ENCODE results near the gene KLHL29. TPM values are rescaled to one million over a fixed set of nuclear protein-coding genes. Genes with fewer than 3 reads are reported as not detected.

KLHL29 gene
- total and polyA plus RNA-seq, 2 donors, result 1.4 to 2.9 TPM

DNA sequence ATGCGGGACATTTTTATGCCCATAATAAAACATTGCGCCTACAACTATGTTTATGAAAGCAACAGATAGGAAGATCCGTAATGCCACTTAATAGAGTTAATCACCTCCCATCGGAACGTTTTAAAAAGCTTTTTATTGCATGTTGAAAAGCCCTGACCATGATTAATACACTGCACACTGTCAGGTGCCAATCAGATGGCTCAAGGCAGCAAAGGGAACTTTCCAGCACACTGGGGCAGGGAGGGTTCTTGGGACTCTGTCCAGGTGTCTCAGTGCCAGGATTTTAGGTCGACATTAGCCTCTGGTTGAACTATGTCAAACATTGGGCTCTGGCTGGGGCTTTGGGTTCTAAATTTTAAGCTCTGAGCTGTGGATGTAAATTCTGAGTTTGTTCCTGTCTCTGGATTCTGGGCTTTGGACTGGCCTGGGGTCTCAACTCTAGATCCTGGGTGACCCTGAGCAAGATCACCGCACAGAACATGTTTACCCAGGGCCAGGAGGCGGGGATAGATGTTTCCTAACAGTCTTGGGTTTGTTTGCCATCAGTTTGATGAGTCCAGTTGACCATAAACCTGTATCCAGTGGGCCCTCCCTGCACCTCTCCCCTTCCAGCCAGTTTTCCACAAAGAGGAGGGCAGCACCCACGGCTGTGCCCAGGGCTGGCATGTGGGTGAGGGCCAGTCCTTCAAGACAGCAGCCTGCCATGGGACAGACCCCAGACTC is 279.2 kb downstream of the KLHL29 start:
- H3K27me3 ChIP-seq (ENCODE audit: control insufficient read depth in 2 of 2, insufficient read depth in 1 of 2, low read length in 1 of 2), result peaks cover 0 to 41% of the 10 kb centered on the region in 2 donors
- WGBS, result 86% methylated on average over 9 of the region's 9 CpGs
- no peaks in the 10 kb centered on the region for H3K36me3 ChIP-seq (ENCODE audit: control insufficient read depth in 2 of 2, insufficient read depth in 2 of 2, low read length in 1 of 2)
- no peak overlapping the region for H3K4me3 ChIP-seq (ENCODE audit: low read length in 2 of 2)
- H3K9me3 ChIP-seq (ENCODE audit: control insufficient read depth in 2 of 2, insufficient read depth in 1 of 2, low read length in 1 of 2), result no peaks in the 10 kb centered on the region
- H3K27ac ChIP-seq (ENCODE audit: low read depth in 1 of 2, low read length in 1 of 2), result no peak overlapping the region
- H3K4me1 ChIP-seq (ENCODE audit: control insufficient read depth in 2 of 2, insufficient read depth in 2 of 2, low read length in 2 of 2), result peaks cover 8 to 12% of the 10 kb centered on the region in 2 donors
- no peak for DNase-seq (ENCODE audit: low read depth in 6 of 9, low spot score in 9 of 9)

DNA sequence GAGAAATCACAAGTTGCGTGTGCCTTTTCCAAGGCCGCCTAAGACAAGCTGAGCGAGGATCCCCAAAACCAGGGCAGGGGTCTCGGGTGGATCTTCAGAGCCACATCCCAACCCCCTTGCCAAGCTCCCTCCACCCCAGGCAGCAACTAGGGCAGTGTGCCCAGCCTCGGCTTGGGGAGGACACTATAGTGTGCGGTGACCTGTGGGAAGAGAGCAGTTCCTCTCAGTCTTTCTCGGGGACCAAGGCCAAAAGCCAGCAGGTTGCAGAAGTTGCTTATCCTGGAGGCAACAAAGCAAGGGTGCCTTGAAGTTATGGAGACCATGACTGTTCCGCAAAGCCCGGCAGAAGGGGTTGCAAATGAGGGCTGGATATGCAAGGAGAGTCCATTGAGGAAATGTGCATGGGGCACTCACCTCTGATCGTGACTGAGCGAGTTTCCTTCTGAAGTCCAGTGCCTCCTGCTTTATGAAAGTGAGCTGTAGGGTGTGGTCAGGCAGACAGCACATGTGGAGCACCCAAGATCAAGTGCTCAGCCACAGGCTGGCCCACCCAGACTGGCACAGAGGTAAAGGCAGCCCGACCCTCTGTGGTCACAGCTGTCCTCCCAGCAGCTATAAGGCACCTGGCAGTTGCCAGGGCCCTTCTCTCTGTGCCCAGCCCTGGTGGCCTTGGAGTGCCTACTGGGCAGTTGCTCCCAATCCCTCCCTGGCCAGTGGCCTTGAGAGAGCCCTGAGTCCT is 281.4 kb downstream of the KLHL29 start:
- peaks cover 0 to 13% of the 10 kb centered on the region in 2 donors for H3K4me1 ChIP-seq (ENCODE audit: control insufficient read depth in 2 of 2, insufficient read depth in 2 of 2, low read length in 2 of 2)
- peaks cover 0 to 40% of the 10 kb centered on the region in 2 donors for H3K27me3 ChIP-seq (ENCODE audit: control insufficient read depth in 2 of 2, insufficient read depth in 1 of 2, low read length in 1 of 2)
- no peak for DNase-seq (ENCODE audit: low read depth in 6 of 9, low spot score in 9 of 9)
- WGBS, result 96% methylated on average over 12 of the region's 12 CpGs
- H3K36me3 ChIP-seq (ENCODE audit: control insufficient read depth in 2 of 2, insufficient read depth in 2 of 2, low read length in 1 of 2), result no peaks in the 10 kb centered on the region
- no peaks in the 10 kb centered on the region for H3K9me3 ChIP-seq (ENCODE audit: control insufficient read depth in 2 of 2, insufficient read depth in 1 of 2, low read length in 1 of 2)
- no peak overlapping the region for H3K27ac ChIP-seq (ENCODE audit: low read depth in 1 of 2, low read length in 1 of 2)
- H3K4me3 ChIP-seq (ENCODE audit: low read length in 2 of 2), result no peak overlapping the region

DNA sequence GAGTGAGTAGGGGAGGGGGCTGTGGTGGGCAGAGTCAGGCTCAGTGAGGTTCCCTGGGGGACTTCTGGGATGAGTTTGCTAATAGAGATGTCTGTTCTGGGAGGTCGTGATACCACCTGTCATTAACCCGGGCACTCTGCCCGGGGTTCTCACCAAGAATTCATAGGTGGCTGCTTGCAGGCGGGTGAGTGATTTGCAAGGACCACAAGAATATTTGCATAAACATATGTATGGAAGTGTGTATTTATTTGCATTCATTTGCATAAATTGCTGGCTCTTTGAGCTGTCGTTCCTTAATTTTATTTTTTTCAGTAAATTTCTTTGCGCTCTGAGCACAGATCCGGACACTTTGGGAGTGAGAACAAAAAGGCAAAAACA is 282.0 kb downstream of the KLHL29 start:
- Histone ChIP-seq H3K36me3 (ENCODE audit: control insufficient read depth in 2 of 2, insufficient read depth in 2 of 2, low read length in 1 of 2) (no peaks in the 10 kb centered on the region), H3K27ac (ENCODE audit: low read depth in 1 of 2, low read length in 1 of 2) (no peak overlapping the region), H3K4me1 (ENCODE audit: control insufficient read depth in 2 of 2, insufficient read depth in 2 of 2, low read length in 2 of 2) (peaks cover 0 to 10% of the 10 kb centered on the region in 2 donors), H3K4me3 (ENCODE audit: low read length in 2 of 2) (no peak overlapping the region), H3K27me3 (ENCODE audit: control insufficient read depth in 2 of 2, insufficient read depth in 1 of 2, low read length in 1 of 2) (peaks cover 0 to 34% of the 10 kb centered on the region in 2 donors), H3K9me3 (ENCODE audit: control insufficient read depth in 2 of 2, insufficient read depth in 1 of 2, low read length in 1 of 2) (no peaks in the 10 kb centered on the region)
- DNase-seq (ENCODE audit: low read depth in 6 of 9, low spot score in 9 of 9), result no peak
- 97% methylated on average over 7 of the region's 7 CpGs for WGBS

DNA sequence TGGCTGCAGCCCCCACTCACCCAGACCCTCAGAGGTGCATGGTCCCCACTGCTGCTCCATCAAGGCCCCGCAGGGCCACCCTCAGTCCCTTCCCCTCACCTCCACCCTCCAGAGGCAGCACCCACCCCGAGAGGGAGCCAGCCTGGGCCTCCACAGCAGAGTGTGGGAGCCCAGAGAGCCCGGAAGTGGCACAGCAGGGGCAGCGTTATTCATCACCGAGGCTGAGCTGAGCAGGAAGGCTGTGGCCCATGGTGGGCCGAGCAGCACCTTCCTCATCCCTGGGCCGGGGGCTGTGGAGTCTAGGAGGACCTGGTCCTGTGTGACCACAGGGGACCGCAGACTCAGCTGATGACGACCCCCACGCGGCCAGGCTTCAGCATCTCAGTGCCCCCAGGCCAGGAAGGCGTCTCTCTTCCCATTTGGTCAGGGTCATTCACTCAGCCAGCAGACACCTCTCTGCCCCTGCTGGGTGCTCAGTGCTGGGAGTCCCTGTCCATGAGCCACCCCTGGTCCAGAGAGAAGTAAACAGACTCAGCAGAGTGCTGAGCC is 283.9 kb downstream of the KLHL29 start:
- Histone ChIP-seq H3K27ac (ENCODE audit: low read depth in 1 of 2, low read length in 1 of 2) (no peak overlapping the region), H3K9me3 (ENCODE audit: control insufficient read depth in 2 of 2, insufficient read depth in 1 of 2, low read length in 1 of 2) (no peaks in the 10 kb centered on the region), H3K36me3 (ENCODE audit: control insufficient read depth in 2 of 2, insufficient read depth in 2 of 2, low read length in 1 of 2) (no peaks in the 10 kb centered on the region), H3K4me3 (ENCODE audit: low read length in 2 of 2) (no peak overlapping the region), H3K27me3 (ENCODE audit: control insufficient read depth in 2 of 2, insufficient read depth in 1 of 2, low read length in 1 of 2) (peaks cover 0 to 16% of the 10 kb centered on the region in 2 donors), H3K4me1 (ENCODE audit: control insufficient read depth in 2 of 2, insufficient read depth in 2 of 2, low read length in 2 of 2) (peaks cover 0 to 10% of the 10 kb centered on the region in 2 donors)
- WGBS, result 82% methylated on average over 12 of the region's 12 CpGs
- DNase-seq (ENCODE audit: low read depth in 6 of 9, low spot score in 9 of 9), result no peak

DNA sequence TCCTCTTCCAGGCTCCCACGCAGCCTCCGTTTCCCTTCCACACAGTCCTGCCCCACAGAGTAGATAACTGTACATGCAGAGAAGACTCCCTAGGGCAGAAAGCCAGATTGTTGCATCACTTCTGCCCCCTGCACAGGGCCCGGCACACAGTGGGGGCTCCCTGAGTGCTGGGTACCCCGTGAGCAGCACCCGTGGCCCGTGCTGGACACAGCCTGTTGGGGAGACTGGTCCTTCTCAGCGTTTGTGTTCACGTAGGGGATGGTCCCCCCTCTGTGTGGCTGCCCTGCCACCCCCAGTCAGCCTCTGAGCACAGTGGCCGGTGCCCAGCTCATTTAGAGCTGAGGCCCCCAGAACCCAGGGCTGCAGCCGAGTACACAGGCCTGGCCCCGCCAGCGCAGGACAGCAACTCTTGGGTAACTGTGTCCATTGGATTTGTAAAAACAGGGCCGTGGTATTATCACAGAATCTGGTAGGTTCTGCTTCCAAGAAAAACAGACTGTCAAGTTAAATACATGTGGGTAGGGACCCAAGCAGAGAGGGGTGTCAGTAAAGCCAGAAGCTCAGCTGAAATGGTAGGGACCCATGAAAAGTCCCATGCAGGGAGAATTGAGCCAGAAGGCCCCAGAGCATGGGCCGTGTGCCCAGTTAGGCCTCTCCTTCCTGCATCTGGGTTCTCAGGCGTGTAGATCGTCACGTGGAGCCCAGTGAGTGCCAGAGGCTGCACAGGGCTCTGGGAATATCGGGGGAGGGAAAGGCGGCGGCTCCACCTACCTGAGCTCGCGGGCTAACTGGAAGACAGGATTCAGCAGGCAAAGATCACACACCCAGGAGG is 284.6 kb downstream of the KLHL29 start:
- peaks cover 0 to 8% of the 10 kb centered on the region in 2 donors for H3K27me3 ChIP-seq (ENCODE audit: control insufficient read depth in 2 of 2, insufficient read depth in 1 of 2, low read length in 1 of 2)
- H3K9me3 ChIP-seq (ENCODE audit: control insufficient read depth in 2 of 2, insufficient read depth in 1 of 2, low read length in 1 of 2), result no peaks in the 10 kb centered on the region
- no peak overlapping the region for H3K27ac ChIP-seq (ENCODE audit: low read depth in 1 of 2, low read length in 1 of 2)
- WGBS, result 90% methylated on average over 22 of the region's 22 CpGs
- H3K4me3 ChIP-seq (ENCODE audit: low read length in 2 of 2), result no peak overlapping the region
- DNase-seq (ENCODE audit: low read depth in 6 of 9, low spot score in 9 of 9), result peak in 2 of 9 donors; percentile 14 to 25
- no peaks in the 10 kb centered on the region for H3K36me3 ChIP-seq (ENCODE audit: control insufficient read depth in 2 of 2, insufficient read depth in 2 of 2, low read length in 1 of 2)
- H3K4me1 ChIP-seq (ENCODE audit: control insufficient read depth in 2 of 2, insufficient read depth in 2 of 2, low read length in 2 of 2), result peaks cover 0 to 13% of the 10 kb centered on the region in 2 donors

DNA sequence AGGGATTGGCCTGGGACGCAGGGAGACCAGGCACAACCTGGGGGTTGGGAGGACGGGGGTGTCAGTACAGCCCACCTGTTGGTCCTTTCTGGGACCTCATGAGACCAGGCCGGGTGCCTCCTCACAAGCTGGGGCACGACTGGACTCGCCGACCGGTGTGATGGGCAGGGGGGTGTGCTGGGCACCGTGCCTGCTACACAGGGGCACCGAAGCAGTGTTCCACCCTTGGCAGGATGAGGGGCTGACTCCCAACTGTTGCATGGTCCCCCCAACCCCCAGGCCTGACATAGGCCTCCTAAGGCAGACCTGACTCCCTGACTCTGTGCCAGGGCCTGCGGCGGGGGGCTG is 285.2 kb downstream of the KLHL29 start:
- H3K4me1 ChIP-seq (ENCODE audit: control insufficient read depth in 2 of 2, insufficient read depth in 2 of 2, low read length in 2 of 2), result peaks cover 0 to 13% of the 10 kb centered on the region in 2 donors
- no peak for DNase-seq (ENCODE audit: low read depth in 6 of 9, low spot score in 9 of 9)
- peak overlapping the region in 1 of 2 donors; percentile 68 for H3K27ac ChIP-seq (ENCODE audit: low read depth in 1 of 2, low read length in 1 of 2)
- 92% methylated on average over 11 of the region's 11 CpGs for WGBS
- no peaks in the 10 kb centered on the region for H3K36me3 ChIP-seq (ENCODE audit: control insufficient read depth in 2 of 2, insufficient read depth in 2 of 2, low read length in 1 of 2)
- peaks cover 0 to 4% of the 10 kb centered on the region in 2 donors for H3K27me3 ChIP-seq (ENCODE audit: control insufficient read depth in 2 of 2, insufficient read depth in 1 of 2, low read length in 1 of 2)
- H3K9me3 ChIP-seq (ENCODE audit: control insufficient read depth in 2 of 2, insufficient read depth in 1 of 2, low read length in 1 of 2), result peaks cover 0 to 4% of the 10 kb centered on the region in 2 donors
- no peak overlapping the region for H3K4me3 ChIP-seq (ENCODE audit: low read length in 2 of 2)

DNA sequence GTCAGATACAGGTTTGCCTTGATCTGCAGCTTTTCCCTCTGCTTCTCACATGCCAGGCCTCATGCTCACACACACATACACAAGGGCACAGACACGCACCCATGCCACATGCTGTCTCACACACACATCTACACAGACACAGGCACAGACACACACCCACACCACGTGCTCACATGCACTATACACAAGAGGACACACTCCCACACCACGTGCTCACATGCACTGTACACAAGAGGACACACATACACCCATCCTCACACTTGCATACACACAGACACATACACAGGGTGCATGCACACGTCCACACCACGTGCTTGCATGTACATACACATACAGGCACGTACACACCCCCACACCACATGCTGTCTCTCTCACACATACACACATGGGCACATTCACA is 288.1 kb downstream of the KLHL29 start:
- Histone ChIP-seq H3K36me3 (ENCODE audit: control insufficient read depth in 2 of 2, insufficient read depth in 2 of 2, low read length in 1 of 2) (no peaks in the 10 kb centered on the region), H3K9me3 (ENCODE audit: control insufficient read depth in 2 of 2, insufficient read depth in 1 of 2, low read length in 1 of 2) (peaks cover 0 to 7% of the 10 kb centered on the region in 2 donors), H3K27me3 (ENCODE audit: control insufficient read depth in 2 of 2, insufficient read depth in 1 of 2, low read length in 1 of 2) (peaks cover 0 to 2% of the 10 kb centered on the region in 2 donors), H3K4me1 (ENCODE audit: control insufficient read depth in 2 of 2, insufficient read depth in 2 of 2, low read length in 2 of 2) (peaks cover 0 to 13% of the 10 kb centered on the region in 2 donors), H3K27ac (ENCODE audit: low read depth in 1 of 2, low read length in 1 of 2) (no peak overlapping the region), H3K4me3 (ENCODE audit: low read length in 2 of 2) (no peak overlapping the region)
- WGBS, result 91% methylated on average over 6 of the region's 6 CpGs
- no peak for DNase-seq (ENCODE audit: low read depth in 6 of 9, low spot score in 9 of 9)

DNA sequence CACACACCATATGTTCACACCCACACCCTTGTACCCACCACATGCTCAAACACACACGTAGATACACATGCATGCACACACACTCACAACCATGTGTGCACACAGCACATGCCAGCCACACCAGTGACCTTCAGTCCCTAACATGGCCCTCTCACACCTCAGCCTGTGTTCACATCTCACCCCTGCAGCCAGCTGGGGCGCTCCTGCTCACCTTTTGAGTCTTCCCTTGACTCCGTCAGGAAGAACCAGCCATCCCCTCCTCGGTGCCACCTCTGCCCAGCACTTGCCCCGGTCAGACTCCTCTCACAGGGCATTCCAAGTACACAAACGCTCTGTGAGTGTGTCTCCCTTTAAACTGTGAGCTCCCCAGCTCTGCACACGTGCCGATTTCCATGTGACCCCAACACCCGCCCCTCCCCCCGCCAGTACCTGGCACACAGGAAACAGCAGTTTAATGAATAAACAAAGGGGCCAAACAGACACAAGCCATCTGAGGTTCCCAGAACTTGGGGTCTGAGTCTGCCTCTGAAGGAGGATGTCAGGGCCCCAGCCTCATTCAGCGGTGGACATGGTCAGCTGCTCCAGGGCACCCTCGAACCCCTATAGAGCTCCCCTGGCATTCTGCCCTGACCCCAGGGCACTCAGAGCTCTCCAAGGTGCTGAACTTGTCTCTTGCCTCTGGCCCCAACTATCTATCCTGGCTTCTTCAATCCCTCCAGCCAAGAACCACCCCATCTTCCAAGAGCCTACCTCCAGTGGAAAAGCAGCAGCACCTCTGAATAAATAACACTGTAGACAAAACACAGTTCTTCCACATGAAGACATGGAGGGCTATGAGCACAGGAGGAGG is 289.1 kb downstream of the KLHL29 start:
- no peak overlapping the region for H3K27ac ChIP-seq (ENCODE audit: low read depth in 1 of 2, low read length in 1 of 2)
- peaks cover 0 to 11% of the 10 kb centered on the region in 2 donors for H3K4me1 ChIP-seq (ENCODE audit: control insufficient read depth in 2 of 2, insufficient read depth in 2 of 2, low read length in 2 of 2)
- no peak overlapping the region for H3K4me3 ChIP-seq (ENCODE audit: low read length in 2 of 2)
- no peaks in the 10 kb centered on the region for H3K36me3 ChIP-seq (ENCODE audit: control insufficient read depth in 2 of 2, insufficient read depth in 2 of 2, low read length in 1 of 2)
- WGBS, result 68% methylated on average over 12 of the region's 12 CpGs
- H3K27me3 ChIP-seq (ENCODE audit: control insufficient read depth in 2 of 2, insufficient read depth in 1 of 2, low read length in 1 of 2), result no peaks in the 10 kb centered on the region
- peak; percentile 13 to 64 (median 31) for DNase-seq (ENCODE audit: low read depth in 6 of 9, low spot score in 9 of 9)
- peaks cover 0 to 7% of the 10 kb centered on the region in 2 donors for H3K9me3 ChIP-seq (ENCODE audit: control insufficient read depth in 2 of 2, insufficient read depth in 1 of 2, low read length in 1 of 2)

Measured in thymus (tissue), 11 donors.